ENCODE data around the gene MACO1. TPM values are rescaled to one million over a fixed set of nuclear protein-coding genes. Genes with fewer than 3 reads are reported as not detected.

MACO1 gene
- total and polyA plus RNA-seq, 10 of the 15 experiments (the other 5 are each of a cell fraction or from before 2014, with no cell fraction given), result 3.2 to 19.8 (median 10.3) TPM

- intact Hi-C loops (cut with micrococcal nuclease; ENCODE audit: unreplicated experiment), result no loop called here
- Histone ChIP-seq H3K4me3 (no peak overlapping the region), H3K9me3 (replicated peaks; ENCODE audit: control insufficient read depth, insufficient read depth, low read length) (no peaks in the 10 kb centered on the region), H3K4me1 (ENCODE audit: control insufficient read depth, insufficient read depth, low read length) (no peaks in the 10 kb centered on the region), H2AFZ (ENCODE audit: control insufficient read depth, low read depth, low read length) (no peak overlapping the region), H3K36me3 (ENCODE audit: control insufficient read depth in 2 of 2, insufficient read depth in 2 of 2, low read length in 1 of 2) (no peaks in the 10 kb centered on the region), H3K9ac (ENCODE audit: control insufficient read depth, insufficient read depth, low read length) (no peak overlapping the region), H3K4me2 (ENCODE audit: control insufficient read depth, insufficient read depth) (no peak overlapping the region), H3K79me2 (ENCODE audit: control insufficient read depth, insufficient read depth, low read length) (no peaks in the 10 kb centered on the region), H3K27ac (ENCODE audit: control insufficient read depth, insufficient read depth) (no peak overlapping the region), H4K20me1 (ENCODE audit: control insufficient read depth, insufficient read depth) (no peaks in the 10 kb centered on the region), H3K27me3 (replicated peaks in 1 of 2; ENCODE audit: control insufficient read depth in 2 of 2, insufficient read depth in 2 of 2, low read length in 1 of 2) (peaks cover 1 to 2% of the 10 kb centered on the region in 2 experiments; a peak in 2 of 4 replicates)
- ChIA-PET SMC1A (ENCODE audit: uncharacterized antibody, unreplicated experiment) (no interaction called here), POLR2A (no interaction called here), CTCF (interaction anchor here (1.2 to 3.7 kb wide), 3 partner anchors 47 to 275 kb away, joined by 3 to 11 read pairs (median 3); no protein-coding TSS in a partner anchor), RAD21 (ENCODE audit: unreplicated experiment) (interaction anchor here (0.5 kb wide), 1 partner anchor 15 kb away, joined by 3 read pairs; no protein-coding TSS in a partner anchor)
- in situ Hi-C loops (cut with MboI), result no loop called here
- ATAC-seq, result no peak
- no peak for FAIRE-seq
- BruUV-seq (replicated peaks), result no TSS peak
- no peak for DNase-seq (ENCODE audit: low read depth, low spot score)
- no peak for TF ChIP-seq ZZZ3 (IDR thresholded peaks at IDR 0.05; ENCODE audit: control insufficient read depth, insufficient read length, low read depth)
- TF ChIP-seq HDAC2 (IDR thresholded peaks at IDR 0.05), result no peak
- TF ChIP-seq SREBF2 (IDR thresholded peaks at IDR 0.05; ENCODE audit: low read length), result no peak
- TF ChIP-seq SREBF1 (IDR thresholded peaks at IDR 0.05; ENCODE audit: low read length), result no peak
- TF ChIP-seq ELK1 (IDR thresholded peaks at IDR 0.05; ENCODE audit: low read depth, low read length), result no peak
- no peak for TF ChIP-seq IRF4 (IDR thresholded peaks at IDR 0.05; ENCODE audit: low read depth, low read length)
- no peak for TF ChIP-seq PAX8 (IDR thresholded peaks at IDR 0.05)
- no peak for TF ChIP-seq NRF1 (conservative IDR thresholded peaks at IDR 0.05; ENCODE audit: low read depth, low read length)
- WGBS (ENCODE audit: insufficient coverage, insufficient replicate concordance, low lambda C conversion rate, missing lambda C conversion rate), result 59% methylated on average over 4 of the region's 4 CpGs
Measured at GRCh38 chr1:25534410-25534788, 103.7 kb downstream of the MACO1 start.

GRCh38 chr1:25536124-25536523 lies 105.4 kb downstream of the MACO1 start:
- CTCF ChIA-PET, result interaction anchor here (1.6 to 3.7 kb wide), 2 partner anchors 259 to 273 kb away, joined by 3 to 11 read pairs; no protein-coding TSS in a partner anchor

More at GRCh38 chr1:25536124-25536523, 105.4 kb downstream of the MACO1 start:
- H3K27ac ChIP-seq (ENCODE audit: control insufficient read depth, insufficient read depth), result no peak overlapping the region
- ATAC-seq (no peak), FAIRE-seq (no peak), DNase-seq (ENCODE audit: low read depth, low spot score) (no peak)
- no peaks in the 10 kb centered on the region for H4K20me1 ChIP-seq (ENCODE audit: control insufficient read depth, insufficient read depth)
- 30% methylated on average over 3 of the region's 3 CpGs for WGBS (ENCODE audit: insufficient coverage, insufficient replicate concordance, low lambda C conversion rate, missing lambda C conversion rate)
- H3K9me3 ChIP-seq (replicated peaks; ENCODE audit: control insufficient read depth, insufficient read depth, low read length), result no peaks in the 10 kb centered on the region
- no peak overlapping the region for H3K9ac ChIP-seq (ENCODE audit: control insufficient read depth, insufficient read depth, low read length)
- TF ChIP-seq MYC (IDR thresholded peaks at IDR 0.05; ENCODE audit: insufficient read depth, insufficient read length, insufficient replicate concordance, low read length, severe bottlenecking) (no peak), POLR2A (IDR thresholded peaks at IDR 0.05; ENCODE audit: low read depth, low read length) (no peak), HDAC2 (IDR thresholded peaks at IDR 0.05) (no peak), MAX (IDR thresholded peaks at IDR 0.05; ENCODE audit: low read depth, low read length) (no peak), STAT1 (conservative IDR thresholded peaks at IDR 0.05) (no peak)
- H3K36me3 ChIP-seq (ENCODE audit: control insufficient read depth in 2 of 2, insufficient read depth in 2 of 2, low read length in 1 of 2), result no peaks in the 10 kb centered on the region
- in situ Hi-C loops (cut with MboI) (no loop called here), intact Hi-C loops (cut with micrococcal nuclease; ENCODE audit: unreplicated experiment) (no loop called here)
- no peaks in the 10 kb centered on the region for H3K79me2 ChIP-seq (ENCODE audit: control insufficient read depth, insufficient read depth, low read length)
- POLR2A ChIA-PET, result no interaction called here
- no peak overlapping the region for H3K4me2 ChIP-seq (ENCODE audit: control insufficient read depth, insufficient read depth)
- H2AFZ ChIP-seq (ENCODE audit: control insufficient read depth, low read depth, low read length), result no peak overlapping the region
- SMC1A ChIA-PET (ENCODE audit: uncharacterized antibody, unreplicated experiment), result no interaction called here
- RAD21 ChIA-PET (ENCODE audit: unreplicated experiment), result no interaction called here
- no peaks in the 10 kb centered on the region for H3K4me1 ChIP-seq (ENCODE audit: control insufficient read depth, insufficient read depth, low read length)
- H3K27me3 ChIP-seq (replicated peaks in 1 of 2; ENCODE audit: control insufficient read depth in 2 of 2, insufficient read depth in 2 of 2, low read length in 1 of 2), result peaks cover 1 to 2% of the 10 kb centered on the region in 2 experiments; a peak in 2 of 4 replicates
- H3K4me3 ChIP-seq, result no peak overlapping the region
- no TSS peak for BruUV-seq (replicated peaks)
